ENCODE results near the gene S100A13.

Gene S100A13

GRCh38 chr1:153624965-153625611 lies 2.2 kb downstream of the S100A13 start:
- H3K4me3 Mint-ChIP-seq, result no peak overlapping the region
- H3K4me1 Mint-ChIP-seq, result peaks cover 6% of the 10 kb centered on the region
- H3K36me3 Mint-ChIP-seq (ENCODE audit: low read depth), result no peaks in the 10 kb centered on the region
- ATAC-seq (no peak), DNase-seq (no peak)
- no peak overlapping the region for H3K27ac Mint-ChIP-seq
- H3K27me3 Mint-ChIP-seq, result peaks cover 12% of the 10 kb centered on the region
- H3K9me3 Mint-ChIP-seq, result no peaks in the 10 kb centered on the region

- H3K36me3 Mint-ChIP-seq (ENCODE audit: low read depth), result no peaks in the 10 kb centered on the region
Measured at GRCh38 chr1:153623101-153623500, 4.2 kb downstream of the S100A13 start.

GRCh38 chr1:153619171-153619570 lies 8.1 kb downstream of the S100A13 start:
- Mint-ChIP-seq H3K4me1 (peaks cover 3% of the 10 kb centered on the region), H3K27ac (no peak overlapping the region), H3K9me3 (no peaks in the 10 kb centered on the region), H3K4me3 (no peak overlapping the region), H3K36me3 (ENCODE audit: low read depth) (no peaks in the 10 kb centered on the region), H3K27me3 (no peaks in the 10 kb centered on the region)
- DNase-seq, result no peak
- no peak for ATAC-seq

More at GRCh38 chr1:153623101-153623500, 4.2 kb downstream of the S100A13 start:
- H3K4me3 Mint-ChIP-seq, result no peak overlapping the region
- ATAC-seq, result no peak
- no peaks in the 10 kb centered on the region for H3K9me3 Mint-ChIP-seq
- peaks cover 12% of the 10 kb centered on the region for H3K27me3 Mint-ChIP-seq
- peaks cover 4% of the 10 kb centered on the region for H3K4me1 Mint-ChIP-seq
- no peak overlapping the region for H3K27ac Mint-ChIP-seq
- no peak for DNase-seq

GRCh38 chr1:153617663-153618062 lies 9.6 kb downstream of the S100A13 start:
- Mint-ChIP-seq H3K4me1 (peaks cover 3% of the 10 kb centered on the region), H3K36me3 (ENCODE audit: low read depth) (no peaks in the 10 kb centered on the region), H3K27me3 (no peaks in the 10 kb centered on the region), H3K27ac (no peak overlapping the region), H3K9me3 (no peaks in the 10 kb centered on the region), H3K4me3 (no peak overlapping the region)
- peak; percentile 80 for ATAC-seq
- peak; percentile 73 for DNase-seq

- H3K36me3 Mint-ChIP-seq (ENCODE audit: low read depth), result no peaks in the 10 kb centered on the region
- DNase-seq (no peak), ATAC-seq (no peak)
- H3K9me3 Mint-ChIP-seq, result no peaks in the 10 kb centered on the region
- no peak overlapping the region for H3K4me3 Mint-ChIP-seq
- no peaks in the 10 kb centered on the region for H3K27me3 Mint-ChIP-seq
- peaks cover 3% of the 10 kb centered on the region for H3K4me1 Mint-ChIP-seq
- no peak overlapping the region for H3K27ac Mint-ChIP-seq
Measured at GRCh38 chr1:153616917-153617311, 10.4 kb downstream of the S100A13 start.

- Mint-ChIP-seq H3K36me3 (ENCODE audit: low read depth) (no peaks in the 10 kb centered on the region), H3K4me3 (no peak within 1 kb of the TSS), H3K27ac (no peak within 1 kb of the TSS), H3K4me1 (peaks cover 3% of the 10 kb centered on the region), H3K27me3 (no peaks in the 10 kb centered on the region), H3K9me3 (no peaks in the 10 kb centered on the region)
- DNase-seq (no peak), ATAC-seq (no peak)
Measured at GRCh38 chr1:153616144-153616916, 11.0 kb downstream of the S100A13 start, which contains the start of gene S100A14. Gene S100A14 (minus strand): TSS chr1:153616325. CDS start chr1:153615858, 467 bp downstream.

- no peak overlapping the region for H3K4me3 Mint-ChIP-seq
- H3K36me3 Mint-ChIP-seq (ENCODE audit: low read depth), result no peaks in the 10 kb centered on the region
- H3K4me1 Mint-ChIP-seq, result peaks cover 3% of the 10 kb centered on the region
- no peak for DNase-seq
- H3K27ac Mint-ChIP-seq, result no peak overlapping the region
- H3K27me3 Mint-ChIP-seq, result no peaks in the 10 kb centered on the region
- H3K9me3 Mint-ChIP-seq, result no peaks in the 10 kb centered on the region
- ATAC-seq, result no peak
Measured at GRCh38 chr1:153615406-153615805, 11.9 kb downstream of the S100A13 start.

- Mint-ChIP-seq H3K9me3 (no peaks in the 10 kb centered on the region), H3K4me1 (peaks cover 3% of the 10 kb centered on the region), H3K4me3 (no peak overlapping the region), H3K27ac (no peak overlapping the region), H3K36me3 (ENCODE audit: low read depth) (no peaks in the 10 kb centered on the region), H3K27me3 (no peaks in the 10 kb centered on the region)
- DNase-seq, result no peak
- no peak for ATAC-seq
Measured at GRCh38 chr1:153614906-153615305, 12.4 kb downstream of the S100A13 start.

GRCh38 chr1:153614189-153614900 lies 13.0 kb downstream of the S100A13 start:
- ATAC-seq, result no peak
- no peaks in the 10 kb centered on the region for H3K36me3 Mint-ChIP-seq (ENCODE audit: low read depth)
- no peaks in the 10 kb centered on the region for H3K27me3 Mint-ChIP-seq
- H3K9me3 Mint-ChIP-seq, result no peaks in the 10 kb centered on the region
- no peak overlapping the region for H3K27ac Mint-ChIP-seq
- no peak for DNase-seq
- no peak overlapping the region for H3K4me3 Mint-ChIP-seq
- H3K4me1 Mint-ChIP-seq, result peaks cover 3% of the 10 kb centered on the region

GRCh38 chr1:153613406-153613805 lies 13.9 kb downstream of the S100A13 start:
- Mint-ChIP-seq H3K27me3 (no peaks in the 10 kb centered on the region), H3K9me3 (no peaks in the 10 kb centered on the region), H3K36me3 (ENCODE audit: low read depth) (no peaks in the 10 kb centered on the region), H3K4me3 (no peak overlapping the region), H3K4me1 (peaks cover 3% of the 10 kb centered on the region), H3K27ac (no peak overlapping the region)
- DNase-seq, result no peak
- ATAC-seq, result no peak

- H3K27me3 Mint-ChIP-seq, result no peaks in the 10 kb centered on the region
- no peak for ATAC-seq
- no peaks in the 10 kb centered on the region for H3K36me3 Mint-ChIP-seq (ENCODE audit: low read depth)
Measured at GRCh38 chr1:153612755-153613331, 14.5 kb downstream of the S100A13 start, which contains the start of gene S100A16. Gene S100A16 (minus strand): TSS chr1:153613137. CDS start chr1:153608151, 4,986 bp downstream.

GRCh38 chr1:153612111-153612754 lies 15.1 kb downstream of the S100A13 start:
- Mint-ChIP-seq H3K4me3 (no peak overlapping the region), H3K36me3 (ENCODE audit: low read depth) (no peaks in the 10 kb centered on the region), H3K27ac (no peak overlapping the region), H3K27me3 (no peaks in the 10 kb centered on the region), H3K9me3 (no peaks in the 10 kb centered on the region), H3K4me1 (peaks cover 3% of the 10 kb centered on the region)
- ATAC-seq (no peak), DNase-seq (no peak)

More at GRCh38 chr1:153612755-153613331, 14.5 kb downstream of the S100A13 start, which contains the start of gene S100A16:
- Mint-ChIP-seq H3K4me1 (peaks cover 3% of the 10 kb centered on the region), H3K4me3 (no peak within 1 kb of the TSS), H3K27ac (no peak within 1 kb of the TSS), H3K9me3 (no peaks in the 10 kb centered on the region)
- no peak for DNase-seq

- H3K4me1 Mint-ChIP-seq, result peaks cover 3% of the 10 kb centered on the region
- no peaks in the 10 kb centered on the region for H3K36me3 Mint-ChIP-seq (ENCODE audit: low read depth)
- no peak overlapping the region for H3K4me3 Mint-ChIP-seq
- no peaks in the 10 kb centered on the region for H3K9me3 Mint-ChIP-seq
- H3K27me3 Mint-ChIP-seq, result no peaks in the 10 kb centered on the region
- no peak overlapping the region for H3K27ac Mint-ChIP-seq
- ATAC-seq, result no peak
- no peak for DNase-seq
Measured at GRCh38 chr1:153611356-153611755, 15.9 kb downstream of the S100A13 start.

- no peaks in the 10 kb centered on the region for H3K27me3 Mint-ChIP-seq
- H3K4me3 Mint-ChIP-seq, result no peak overlapping the region
- H3K36me3 Mint-ChIP-seq (ENCODE audit: low read depth), result no peaks in the 10 kb centered on the region
- H3K9me3 Mint-ChIP-seq, result no peaks in the 10 kb centered on the region
- DNase-seq (no peak), ATAC-seq (no peak)
- peaks cover under 1% of the 10 kb centered on the region for H3K4me1 Mint-ChIP-seq
- no peak overlapping the region for H3K27ac Mint-ChIP-seq
Measured at GRCh38 chr1:153610811-153611301, 16.4 kb downstream of the S100A13 start.

All from activated naive CD8-positive, alpha-beta T cell treated with anti-CD3 and anti-CD28 coated beads, Interleukin-2, amount 50 U/mL, for 24 hours (primary cell).